ENCODE results near the gene PRKD1.
A peak's percentile ranks its signal among the peaks of the same experiment; 100 is the strongest.

DNA sequence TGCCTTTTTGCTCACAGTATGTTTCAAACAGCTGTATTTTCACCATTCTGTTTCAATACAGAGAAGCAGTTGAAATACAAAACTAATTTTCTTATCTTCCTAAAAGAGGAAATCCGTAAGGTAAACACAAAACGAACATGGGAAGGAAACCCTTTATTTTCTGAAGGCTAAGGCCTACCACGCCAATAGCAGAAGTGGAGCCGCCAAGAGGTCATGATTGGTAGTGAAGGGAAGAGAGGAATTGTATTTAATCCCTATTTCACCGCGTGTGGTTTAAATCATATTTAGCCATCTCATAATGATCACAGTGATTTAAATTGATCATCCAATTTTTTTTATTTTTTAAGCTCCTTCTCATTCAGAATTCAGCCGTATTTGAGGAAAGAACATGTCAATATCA lies 398.2 kb downstream of the PRKD1 start:
- TF ChIP-seq, protein P1, sequence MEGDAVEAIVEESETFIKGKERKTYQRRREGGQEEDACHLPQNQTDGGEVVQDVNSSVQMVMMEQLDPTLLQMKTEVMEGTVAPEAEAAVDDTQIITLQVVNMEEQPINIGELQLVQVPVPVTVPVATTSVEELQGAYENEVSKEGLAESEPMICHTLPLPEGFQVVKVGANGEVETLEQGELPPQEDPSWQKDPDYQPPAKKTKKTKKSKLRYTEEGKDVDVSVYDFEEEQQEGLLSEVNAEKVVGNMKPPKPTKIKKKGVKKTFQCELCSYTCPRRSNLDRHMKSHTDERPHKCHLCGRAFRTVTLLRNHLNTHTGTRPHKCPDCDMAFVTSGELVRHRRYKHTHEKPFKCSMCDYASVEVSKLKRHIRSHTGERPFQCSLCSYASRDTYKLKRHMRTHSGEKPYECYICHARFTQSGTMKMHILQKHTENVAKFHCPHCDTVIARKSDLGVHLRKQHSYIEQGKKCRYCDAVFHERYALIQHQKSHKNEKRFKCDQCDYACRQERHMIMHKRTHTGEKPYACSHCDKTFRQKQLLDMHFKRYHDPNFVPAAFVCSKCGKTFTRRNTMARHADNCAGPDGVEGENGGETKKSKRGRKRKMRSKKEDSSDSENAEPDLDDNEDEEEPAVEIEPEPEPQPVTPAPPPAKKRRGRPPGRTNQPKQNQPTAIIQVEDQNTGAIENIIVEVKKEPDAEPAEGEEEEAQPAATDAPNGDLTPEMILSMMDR (conservative IDR thresholded peaks at IDR 0.05 in 1 of 2, IDR thresholded peaks at IDR 0.05 in 1 of 2; ENCODE audit: low read depth in 1 of 2, low read length in 2 of 2) = peak; percentile 15 to 66
- TF ChIP-seq EZH2 (IDR thresholded peaks at IDR 0.05; ENCODE audit: low read length, missing control alignments) = no peak
